Measurements from ENCODE around the gene GPER1.
"Not testable (repeated sequence)": the region's sequence is repeated elsewhere in the genome, so short reads cannot be mapped to it uniquely, and the experiment has no call there.

Gene GPER1

GRCh38 chr7:1071731-1072254 lies 16.1 kb upstream of the GPER1 start:
- DNase-seq, result no peak

DNA sequence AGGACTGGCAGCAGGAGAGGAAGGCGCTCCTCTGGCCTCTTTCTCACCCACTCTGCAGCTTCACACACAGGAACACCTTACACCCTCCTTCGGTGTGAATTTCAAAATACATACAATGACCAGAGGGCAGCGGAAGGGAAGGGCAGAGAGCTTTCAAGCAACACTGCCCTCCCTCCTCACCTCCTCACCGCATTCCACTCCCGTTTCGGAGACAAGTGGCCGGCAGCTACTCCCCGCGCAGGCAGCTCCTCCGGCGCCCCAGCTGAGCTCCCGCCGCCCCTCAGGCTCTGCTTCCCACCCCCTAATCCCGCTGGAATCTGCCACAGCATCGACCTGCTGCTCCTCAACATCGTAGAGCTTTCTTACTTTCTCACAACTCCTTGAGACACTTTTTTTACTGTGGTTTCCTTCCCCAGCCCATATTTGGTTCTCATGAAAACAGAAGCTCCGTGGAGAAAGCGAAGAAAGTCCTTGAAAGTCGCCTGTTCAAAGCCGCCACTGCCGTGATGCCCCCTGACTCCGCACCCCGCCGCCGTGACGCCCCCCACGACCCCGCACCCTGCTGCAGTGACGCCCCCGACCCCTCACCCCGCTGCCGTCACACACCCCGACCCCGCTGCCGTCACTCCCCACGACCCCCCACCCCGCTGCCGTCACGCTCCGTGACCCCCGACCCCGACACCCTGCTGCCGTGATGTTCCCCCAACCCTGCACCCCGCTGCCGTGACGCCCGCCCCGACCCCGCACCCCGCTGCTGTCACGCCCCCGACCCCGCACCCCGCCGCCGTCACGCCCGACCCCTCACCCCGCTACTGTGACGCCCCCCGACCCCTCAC lies 14.6 kb upstream of the GPER1 start:
- DNase-seq, result no peak

DNA sequence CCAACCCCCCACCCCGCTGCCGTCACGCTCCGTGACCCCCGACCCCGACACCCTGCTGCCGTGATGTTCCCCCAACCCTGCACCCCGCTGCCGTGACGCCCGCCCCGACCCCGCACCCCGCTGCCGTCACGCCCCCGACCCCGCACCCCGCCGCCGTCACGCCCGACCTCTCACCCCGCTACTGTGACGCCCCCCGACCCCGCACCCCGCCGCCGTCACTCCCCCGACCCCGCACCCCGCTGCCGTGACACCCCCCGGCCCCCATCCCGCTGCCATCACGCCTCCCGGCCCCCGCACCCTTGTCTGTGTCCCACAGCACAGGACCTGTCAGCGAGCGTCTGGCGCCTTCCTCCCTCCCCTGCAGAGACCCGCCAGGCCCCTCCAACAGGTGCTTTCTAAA lies 13.9 kb upstream of the GPER1 start:
- DNase-seq, result not testable (repeated sequence)

DNA sequence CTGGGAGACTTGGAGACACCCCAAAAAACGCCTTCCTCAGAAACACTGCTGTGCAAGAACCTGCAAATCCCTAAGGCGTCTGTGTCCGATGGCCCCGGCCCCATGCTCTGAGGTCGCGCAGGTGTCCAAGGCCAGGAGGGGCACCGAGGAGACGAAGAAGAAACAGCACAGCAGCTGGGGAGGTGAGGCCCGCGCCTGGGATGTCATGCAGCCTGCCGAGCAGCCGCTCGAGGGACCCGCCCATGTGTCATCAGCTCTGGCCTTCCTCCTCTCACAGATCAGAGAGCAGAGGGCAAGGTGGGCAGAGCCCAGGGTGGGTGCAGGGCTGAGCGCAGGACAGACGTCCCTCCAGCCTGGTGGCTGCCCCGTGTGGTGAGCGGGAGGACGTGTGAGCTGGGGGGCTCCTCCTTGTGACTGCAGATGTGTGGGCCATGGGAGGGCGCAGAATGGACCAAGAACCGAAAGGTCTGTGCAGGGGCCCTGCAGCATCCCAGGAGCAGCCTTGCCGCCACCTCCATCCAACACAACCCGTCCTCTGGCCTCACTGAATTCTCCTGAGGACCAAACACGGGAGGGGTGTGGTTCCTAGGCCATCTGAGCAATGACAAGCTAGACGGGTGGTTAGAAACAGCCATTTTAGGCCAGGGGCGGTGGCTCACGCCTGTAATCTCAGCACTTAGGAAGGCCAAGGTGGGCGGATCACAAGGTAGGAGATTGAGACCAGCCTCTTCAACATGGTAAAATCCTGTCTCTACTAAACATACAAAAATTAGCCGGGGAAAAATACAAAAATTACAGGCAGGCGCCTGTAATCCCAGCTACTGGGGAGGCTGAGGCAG lies 13.1 kb upstream of the GPER1 start:
- no peak for DNase-seq

DNA sequence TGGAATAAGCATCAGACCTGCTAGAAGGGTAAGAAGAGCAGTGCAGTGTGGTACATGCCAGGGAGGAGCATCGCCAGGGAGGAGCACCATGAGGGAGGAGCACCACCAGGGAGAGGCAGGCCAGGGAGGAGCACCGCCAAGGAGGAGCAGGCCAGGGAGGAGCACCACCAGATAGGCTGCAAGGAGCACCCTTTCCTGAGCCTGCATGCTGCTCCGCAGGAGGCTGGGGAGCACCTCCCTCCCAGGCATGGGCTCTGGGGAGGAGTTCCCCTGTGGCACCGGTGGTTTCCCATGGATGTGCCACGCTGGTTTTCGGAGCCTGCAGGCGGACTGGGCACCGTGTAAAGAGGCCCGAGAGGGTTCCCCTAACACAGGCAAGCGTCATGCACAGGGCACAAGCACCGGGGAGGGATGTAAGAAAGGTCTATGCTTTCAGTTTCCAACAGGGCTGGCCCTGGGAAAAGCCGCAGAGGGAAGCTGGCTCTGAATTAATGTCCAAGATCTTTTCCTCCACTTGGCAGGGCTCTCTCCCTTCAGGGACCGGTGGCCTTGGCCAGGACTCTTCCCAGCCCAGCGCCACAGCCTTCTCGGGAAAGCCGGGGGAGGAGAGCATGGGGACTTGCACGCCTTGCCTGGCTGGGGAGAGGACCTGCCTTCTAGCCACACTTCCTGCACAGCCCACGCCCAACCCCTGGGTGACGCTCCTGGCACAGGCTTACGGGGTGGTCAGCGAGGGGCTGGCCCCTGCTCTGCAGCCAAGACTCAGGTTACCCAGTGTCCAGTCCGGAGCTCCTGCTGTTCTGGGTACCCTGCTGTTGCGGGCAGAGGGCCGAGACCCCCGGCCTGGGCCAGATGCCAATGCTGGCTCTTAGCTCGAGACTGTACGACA lies 11.5 kb upstream of the GPER1 start:
- DNase-seq, result no peak

- DNase-seq, result no peak
Measured at GRCh38 chr7:1078519-1078918, 9.4 kb upstream of the GPER1 start.

DNA sequence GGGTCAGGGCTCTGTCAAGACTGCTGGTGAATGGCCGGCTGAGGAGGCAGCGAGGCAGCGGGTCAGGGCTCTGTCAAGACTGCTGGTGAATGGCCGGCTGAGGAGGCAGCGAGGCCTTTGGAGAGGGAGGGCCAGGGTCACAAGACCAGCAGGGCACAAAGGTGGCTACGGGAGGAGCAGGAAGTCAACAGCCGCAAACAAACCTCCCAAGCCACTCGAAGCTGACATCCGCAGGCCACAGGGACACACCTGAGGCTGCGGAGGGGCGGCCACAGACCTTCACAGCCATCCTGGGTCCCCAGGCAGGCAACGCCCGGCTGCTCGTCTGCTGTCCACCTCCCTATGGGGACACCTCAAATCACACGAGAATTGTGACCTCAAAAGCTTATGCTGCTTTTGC lies 8.9 kb upstream of the GPER1 start:
- DNase-seq, result no peak

DNA sequence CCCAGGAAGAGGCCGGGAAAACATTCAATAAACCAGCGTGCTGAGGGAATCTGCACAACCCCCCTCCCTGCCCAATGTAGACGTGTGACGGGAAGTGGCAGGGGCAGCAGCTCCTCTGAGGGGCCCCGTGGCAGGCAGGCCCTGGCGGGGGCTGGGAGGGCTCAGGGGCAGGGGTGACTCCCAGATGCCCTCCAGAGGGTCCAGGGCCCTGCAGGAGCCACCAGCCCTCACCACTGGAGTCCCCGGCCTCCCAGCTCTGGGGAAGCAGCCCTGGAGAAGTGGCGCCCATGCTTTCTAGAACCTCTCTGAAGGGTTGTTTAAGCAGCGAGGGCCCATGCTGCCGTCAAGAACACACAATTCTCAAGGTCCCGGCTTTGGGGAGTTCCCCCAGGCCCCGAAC lies 8.4 kb upstream of the GPER1 start:
- no peak for DNase-seq

DNA sequence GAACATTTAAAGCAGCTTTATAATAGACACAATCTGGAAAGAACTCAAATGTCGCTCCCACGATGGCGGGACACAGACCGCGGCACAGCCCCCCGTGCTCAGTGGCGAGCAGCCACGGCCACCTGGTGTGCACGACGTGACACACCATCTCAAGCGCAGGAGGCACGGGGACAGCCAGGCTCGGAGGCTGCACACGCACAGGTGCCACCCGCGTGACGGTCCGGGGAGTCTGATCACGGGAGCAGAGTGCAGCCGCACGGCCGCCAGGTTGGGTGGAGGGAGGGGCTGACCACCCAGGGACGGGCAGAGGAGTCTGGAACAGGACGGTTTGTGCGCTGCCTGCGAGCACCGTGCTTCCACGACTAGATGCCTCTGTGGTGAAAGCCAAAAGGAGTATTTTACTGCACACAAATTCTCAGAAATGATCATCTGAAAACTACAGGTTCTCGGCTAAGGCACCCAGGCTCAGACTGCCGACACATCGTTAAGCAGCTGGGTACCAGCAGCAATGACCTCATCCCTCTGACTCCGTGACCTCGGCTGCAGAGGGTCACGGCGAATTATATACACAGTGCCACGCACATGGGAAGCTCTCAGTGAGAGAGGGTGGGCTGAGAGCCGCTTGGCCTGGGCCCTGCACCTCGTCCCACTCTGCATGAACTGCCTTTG lies 7.5 kb upstream of the GPER1 start:
- no peak for DNase-seq

DNA sequence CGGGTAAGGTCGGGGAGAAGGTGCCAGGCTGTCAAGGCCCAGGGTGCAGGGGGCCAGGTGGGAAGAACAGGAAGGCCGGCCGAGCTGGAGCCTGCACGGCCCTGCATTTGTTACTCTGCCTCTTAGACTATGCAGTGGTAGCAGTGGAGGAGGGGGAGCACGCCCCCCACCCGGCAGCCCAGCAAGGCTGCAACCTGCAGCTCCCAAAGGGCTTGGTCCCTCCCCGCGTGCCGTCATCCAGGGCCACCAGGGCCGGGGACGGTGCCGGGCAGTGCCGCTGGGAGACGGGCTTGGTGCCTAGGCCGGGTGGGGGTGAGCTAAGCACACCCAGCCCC lies 7.0 kb upstream of the GPER1 start:
- no peak for DNase-seq

- no peak for DNase-seq
Measured at GRCh38 chr7:1081336-1081735, 6.6 kb upstream of the GPER1 start.

DNA sequence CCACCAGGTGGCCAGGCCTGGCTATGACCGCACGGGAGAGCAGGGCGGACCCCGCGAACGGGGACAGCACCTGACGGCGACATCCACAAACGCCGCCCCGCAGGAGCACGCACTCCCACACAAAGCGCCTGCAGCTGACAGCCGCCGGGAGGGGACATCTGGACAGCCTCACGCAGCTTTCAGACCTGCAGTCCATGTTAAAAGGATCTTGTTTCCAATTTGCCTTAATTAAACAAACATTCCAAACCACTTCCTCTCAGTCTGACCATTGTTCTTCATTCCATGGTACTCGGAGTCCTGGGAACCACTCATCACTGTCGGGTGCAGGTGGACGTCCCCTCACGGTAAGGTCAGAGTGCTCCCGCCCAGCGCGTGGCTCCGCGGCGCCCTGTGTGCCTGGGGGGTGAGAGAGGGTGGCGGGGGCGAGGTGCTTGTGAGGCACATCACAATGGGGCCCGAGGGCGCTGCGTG lies 5.9 kb upstream of the GPER1 start:
- peak; percentile 90 for DNase-seq

GRCh38 chr7:1083729-1084657 lies 3.9 kb upstream of the GPER1 start:
- no peak for DNase-seq

DNA sequence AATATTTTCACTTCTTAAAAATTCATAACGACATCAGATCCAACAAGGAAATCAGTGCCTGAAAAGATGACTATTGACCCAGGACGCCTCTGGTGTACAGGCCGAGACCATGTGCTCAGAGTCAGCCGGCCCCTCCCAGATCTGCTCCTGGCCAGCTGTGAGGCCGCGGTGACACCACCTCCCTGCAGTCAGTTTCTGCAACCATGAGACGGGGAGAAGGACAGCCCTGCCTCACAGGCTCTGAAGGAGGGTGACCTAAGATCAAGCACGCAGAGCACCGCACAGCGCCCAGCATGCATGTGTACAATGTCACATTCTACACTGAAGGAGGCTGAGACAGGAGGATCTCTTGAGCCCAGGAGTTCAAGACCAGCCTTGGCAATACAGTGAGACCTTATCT lies 2.6 kb upstream of the GPER1 start:
- no peak for DNase-seq

DNA sequence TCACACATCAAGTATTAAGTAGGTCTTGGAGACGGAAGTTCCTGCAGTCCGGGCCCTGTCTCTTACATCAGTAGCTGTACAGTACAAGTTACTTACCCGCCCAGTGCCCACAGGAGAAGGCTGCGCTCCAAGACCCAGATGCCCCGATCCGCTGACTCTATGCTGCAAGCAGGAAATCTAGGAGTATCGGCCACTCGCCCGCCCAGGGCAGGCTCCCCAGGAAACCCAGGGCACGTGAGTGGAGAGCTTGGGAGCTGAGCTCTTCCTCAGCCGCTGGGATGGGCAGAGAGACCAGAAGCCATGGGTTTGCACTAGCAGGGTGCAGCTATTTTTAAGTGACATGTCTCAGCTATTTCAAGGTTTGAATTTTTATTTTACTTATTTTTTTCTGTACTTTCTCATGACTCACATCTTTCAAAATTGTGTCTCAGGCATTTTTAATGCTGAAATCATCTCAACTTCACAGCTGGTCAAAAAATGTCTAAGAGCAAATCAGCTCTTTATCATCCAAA lies 1.9 kb upstream of the GPER1 start:
- no peak for DNase-seq

- peak; percentile 54 for DNase-seq
Measured at GRCh38 chr7:1086588-1087464, 1.1 kb upstream of the GPER1 start.

DNA sequence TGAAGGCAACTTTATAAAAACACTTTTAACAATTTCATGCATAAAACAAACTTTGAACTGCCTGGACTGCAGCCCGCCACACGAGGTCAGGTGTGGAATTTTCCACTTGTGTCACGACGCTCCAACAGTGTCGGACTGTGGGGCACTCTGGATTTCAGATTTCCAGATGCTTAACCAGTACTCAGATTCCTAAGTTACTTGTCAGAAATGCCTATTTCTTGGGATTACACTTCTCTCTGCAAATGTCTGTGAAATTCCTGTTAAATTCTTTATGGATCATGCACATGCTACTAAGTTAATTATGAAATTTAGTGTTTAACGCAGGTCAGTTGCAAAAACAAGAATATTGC lies 473 bp upstream of the GPER1 start:
- DNase-seq, result no peak

DNA sequence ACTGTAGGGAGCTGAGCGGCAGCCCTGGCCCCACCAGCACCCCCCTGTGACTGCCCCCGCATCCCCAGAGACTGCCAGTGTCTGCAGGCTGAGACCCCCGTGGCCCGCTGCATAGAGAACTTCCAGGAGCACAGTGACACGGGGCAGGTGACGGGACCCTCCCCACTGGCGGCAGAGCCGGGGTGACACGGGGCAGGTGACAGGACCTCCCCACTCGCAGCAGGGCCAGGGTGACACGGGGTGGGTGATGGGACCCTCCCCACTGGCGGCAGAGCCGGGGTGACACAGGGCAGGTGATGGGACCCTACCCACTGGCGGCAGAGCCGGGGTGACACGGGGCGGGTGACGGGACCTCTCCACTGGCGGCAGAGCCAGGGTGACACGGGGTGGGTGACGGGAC lies 2.3 kb downstream of the GPER1 start:
- no peak for DNase-seq

GRCh38 chr7:1090686-1091643 lies 3.1 kb downstream of the GPER1 start:
- no peak for DNase-seq
